SKM-1 (cell line): ENCODE data around the gene HEXA.
A peak's percentile ranks its signal among the peaks of the same experiment; 100 is the strongest.

Source experiments
- DNase-seq: peaks from one replicate; lab custom pipeline; 2025; ENCODE audit not compliant: unreplicated experiment; lab: John Stamatoyannopoulos, UW

Gene HEXA

GRCh38 chr15:72323752-72324151, 52.1 kb downstream of the HEXA start:
- no peak for DNase-seq

- DNase-seq, result no peak
These were observed 55.7 kb downstream of the HEXA start, which contains the start of gene CELF6 for GRCh38 chr15:72319985-72320671. Gene CELF6, minus strand, starts transcription at chr15:72320157. Its CDS starts 283 bp downstream, at chr15:72319874.

GRCh38 chr15:72319360-72319984, 56.3 kb downstream of the HEXA start:
- DNase-seq, result no peak

- no peak for DNase-seq
These were observed 57.3 kb downstream of the HEXA start for GRCh38 chr15:72318408-72318942.

- no peak for DNase-seq
These were observed 60.0 kb downstream of the HEXA start for GRCh38 chr15:72315706-72316370.

- no peak for DNase-seq
These were observed 61.9 kb downstream of the HEXA start for GRCh38 chr15:72313881-72314280.

GRCh38 chr15:72313448-72313840, 62.4 kb downstream of the HEXA start:
- DNase-seq, result no peak

- DNase-seq, result peak; percentile 40
These were observed 63.0 kb downstream of the HEXA start for GRCh38 chr15:72312605-72313447.

GRCh38 chr15:72307026-72307425, 68.8 kb downstream of the HEXA start:
- no peak for DNase-seq

GRCh38 chr15:72306211-72306785, 69.5 kb downstream of the HEXA start:
- peak; percentile 12 for DNase-seq

- no peak for DNase-seq
These were observed 71.2 kb downstream of the HEXA start for GRCh38 chr15:72304596-72304995.

- DNase-seq, result no peak
These were observed 72.9 kb downstream of the HEXA start for GRCh38 chr15:72302955-72303354.
